Right ventricle myocardium inferior (tissue), 1 donor: ENCODE data around the gene SRP68. TPM values are rescaled to one million over a fixed set of nuclear protein-coding genes. Genes with fewer than 3 reads are reported as not detected.

ENCODE experiments used
- ATAC-seq: fragments of 200-7000 bp; cut with Tn5 transposase; one replicate; pipeline ENCODE4 v1.9.1; 2020; ENCODE audit warnings: mild to moderate bottlenecking, moderate library complexity
- DNase-seq: peaks from one replicate; pipeline ENCODE4 v3.0.0; 2021; ENCODE audit errors: missing footprints
- intact Hi-C: fragments of 100-400 bp; cut with DNase I; formaldehyde crosslinking; loops from one replicate; pipeline ENCODE4 v1.11.0; 2022
- total RNA-seq: library from RNA; stranded (reverse); fragmentation: NEBNext Ultra II Directional; extraction: Animal tissue kit (Norgen Biotek cat#: 25700); gene quantifications from one replicate; pipeline ENCODE4 v1.2.1, GENCODE V29; 2021
- donor health status: DM: no; HTN: yes; CAD: no; lungs with severe emphysema.

The SRP68 gene
- total RNA-seq, 1 donor from 2014 or later = 60.1 TPM

- DNase-seq (no peak), ATAC-seq (no peak)
- intact Hi-C loops = no loop called here
Observed at GRCh38 chr17:76091526-76092286, 19.4 kb upstream of the SRP68 start.

- intact Hi-C loops = no loop called here
Observed at GRCh38 chr17:76090517-76091129, 18.3 kb upstream of the SRP68 start.

GRCh38 chr17:76089680-76090516, 17.6 kb upstream of the SRP68 start:
- intact Hi-C loops = no loop called here
- peak; percentile 52 for ATAC-seq
- no peak for DNase-seq

More at GRCh38 chr17:76090517-76091129, 18.3 kb upstream of the SRP68 start:
- ATAC-seq (no peak), DNase-seq (no peak)

GRCh38 chr17:76088868-76089576, 16.7 kb upstream of the SRP68 start:
- no peak for DNase-seq
- intact Hi-C loops = no loop called here
- no peak for ATAC-seq

GRCh38 chr17:76088041-76088867, 15.9 kb upstream of the SRP68 start:
- DNase-seq (no peak), ATAC-seq (no peak)
- intact Hi-C loops = no loop called here

- no peak for ATAC-seq
- intact Hi-C loops = no loop called here
- no peak for DNase-seq
Observed at GRCh38 chr17:76087531-76087930, 15.2 kb upstream of the SRP68 start.

- intact Hi-C loops = no loop called here
- ATAC-seq (no peak), DNase-seq (no peak)
Observed at GRCh38 chr17:76086384-76086783, 14.1 kb upstream of the SRP68 start.

- ATAC-seq (no peak), DNase-seq (no peak)
- intact Hi-C loops = no loop called here
Observed at GRCh38 chr17:76085731-76086366, 13.5 kb upstream of the SRP68 start.

GRCh38 chr17:76085066-76085730, 12.9 kb upstream of the SRP68 start:
- intact Hi-C loops = no loop called here
- ATAC-seq = no peak
- DNase-seq = no peak

- intact Hi-C loops = no loop called here
- DNase-seq (no peak), ATAC-seq (no peak)
Observed at GRCh38 chr17:76083536-76084182, 11.3 kb upstream of the SRP68 start.

- no peak for ATAC-seq
- intact Hi-C loops = no loop called here
- no peak for DNase-seq
Observed at GRCh38 chr17:76082326-76083251, 10.3 kb upstream of the SRP68 start.

GRCh38 chr17:76081295-76082210, 9.2 kb upstream of the SRP68 start:
- peak; percentile 8 for ATAC-seq
- intact Hi-C loops = no loop called here

GRCh38 chr17:76080768-76081287, 8.5 kb upstream of the SRP68 start:
- ATAC-seq = peak; percentile 7
- no peak for DNase-seq
- intact Hi-C loops = no loop called here

More at GRCh38 chr17:76081295-76082210, 9.2 kb upstream of the SRP68 start:
- DNase-seq = no peak

- no peak for DNase-seq
- intact Hi-C loops = no loop called here
- peak; percentile 13 for ATAC-seq
Observed at GRCh38 chr17:76079956-76080767, 7.8 kb upstream of the SRP68 start.
